DOHH2 (cell line): ENCODE measurements around the gene CCDC170.

ENCODE experiments used
- CTCF ChIP-seq: fragments of 200-600 bp; sonication (generic); IDR thresholded peaks from one replicate; pipeline ENCODE4 v1.5.1; 2014; ENCODE audit warnings: antibody characterized with exemption, mild to moderate bottlenecking, low read depth, low read length; ENCODE audit not compliant: poor library complexity, severe bottlenecking
- EZH2phosphoT487 ChIP-seq: fragments of 200-600 bp; sonication (generic); IDR thresholded peaks from 2 replicates; pipeline ENCODE4 v1.6.1; 2017; ENCODE audit warnings: borderline replicate concordance, mild to moderate bottlenecking, antibody characterized with exemption, low read length, moderate library complexity, mixed read lengths

DNA sequence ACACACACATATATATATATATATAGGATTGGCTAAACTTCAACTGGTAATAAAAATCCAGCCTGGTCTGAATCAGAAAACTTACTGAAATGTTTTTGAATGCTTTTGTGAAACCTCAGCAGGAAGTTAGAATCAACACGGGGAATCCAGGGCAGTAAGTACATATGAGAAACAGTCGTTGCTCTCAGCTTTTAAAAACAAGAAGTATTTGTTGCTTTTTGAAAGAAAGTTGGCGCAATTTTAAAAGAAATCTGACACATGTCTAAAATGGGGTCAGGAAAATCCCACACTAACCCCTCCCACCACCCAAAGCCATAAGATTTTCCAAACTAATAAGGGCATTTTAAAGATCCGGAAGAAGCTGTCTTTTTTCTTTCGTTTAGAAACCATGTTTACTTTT lies 11.5 kb upstream of the CCDC170 start:
- no peak for TF ChIP-seq CTCF
- TF ChIP-seq EZH2phosphoT487, result no peak
